Measurements from ENCODE around the gene PCDH7. TPM values are rescaled to one million over a fixed set of nuclear protein-coding genes. Genes with fewer than 3 reads are reported as not detected.

Gene PCDH7
- total RNA-seq, 2 donors from 2014 or later: not detected

- peaks cover 53% of the 10 kb centered on the region for H3K27me3 Mint-ChIP-seq (ENCODE audit: low read depth)
- peak overlapping the region; percentile 81 to 87 for H3K4me3 Mint-ChIP-seq
- no peak for ATAC-seq (replicated peaks in 1 of 2)
- H3K9me3 Mint-ChIP-seq: no peaks in the 10 kb centered on the region
- DNase-seq: peak in 1 of 2 donors; percentile 21
- H3K27ac Mint-ChIP-seq: peak overlapping the region; percentile 54
- peaks cover 0 to 6% of the 10 kb centered on the region in 2 donors for H3K36me3 Mint-ChIP-seq (ENCODE audit: insufficient read depth in 2 of 2)
- peaks cover 33% of the 10 kb centered on the region for H3K4me1 Mint-ChIP-seq (ENCODE audit: low read depth)
Observed at GRCh38 chr4:30721185-30722091, 1.3 kb downstream of the PCDH7 start.

GRCh38 chr4:30722092-30722358 is 1.9 kb downstream of the PCDH7 start:
- no peak for DNase-seq
- Mint-ChIP-seq H3K4me1 (ENCODE audit: low read depth) (peaks cover 29% of the 10 kb centered on the region), H3K27me3 (ENCODE audit: low read depth) (peaks cover 53% of the 10 kb centered on the region), H3K27ac (no peak overlapping the region), H3K9me3 (no peaks in the 10 kb centered on the region), H3K36me3 (ENCODE audit: insufficient read depth in 2 of 2) (peaks cover 0 to 6% of the 10 kb centered on the region in 2 donors), H3K4me3 (no peak overlapping the region)
- no peak for ATAC-seq (replicated peaks in 1 of 2)

- Mint-ChIP-seq H3K27me3 (ENCODE audit: low read depth) (peaks cover 48% of the 10 kb centered on the region), H3K9me3 (no peaks in the 10 kb centered on the region), H3K36me3 (ENCODE audit: insufficient read depth in 2 of 2) (peaks cover 0 to 3% of the 10 kb centered on the region in 2 donors), H3K4me1 (ENCODE audit: low read depth) (peaks cover 24% of the 10 kb centered on the region), H3K4me3 (no peak overlapping the region), H3K27ac (no peak overlapping the region)
- DNase-seq (no peak), ATAC-seq (replicated peaks in 1 of 2) (no peak)
Observed at GRCh38 chr4:30722359-30723200, 2.4 kb downstream of the PCDH7 start.

- no peaks in the 10 kb centered on the region for H3K9me3 Mint-ChIP-seq
- H3K36me3 Mint-ChIP-seq (ENCODE audit: insufficient read depth in 2 of 2): peaks cover 0 to 2% of the 10 kb centered on the region in 2 donors
- H3K4me1 Mint-ChIP-seq (ENCODE audit: low read depth): peaks cover 18% of the 10 kb centered on the region
- ATAC-seq (replicated peaks in 1 of 2): no peak
- peak overlapping the region; percentile 24 for H3K27ac Mint-ChIP-seq
- peaks cover 42% of the 10 kb centered on the region for H3K27me3 Mint-ChIP-seq (ENCODE audit: low read depth)
- no peak overlapping the region for H3K4me3 Mint-ChIP-seq
- DNase-seq: no peak
Observed at GRCh38 chr4:30723201-30723955, 3.2 kb downstream of the PCDH7 start.

- ATAC-seq (replicated peaks in 1 of 2) (no peak), DNase-seq (no peak)
- Mint-ChIP-seq H3K27ac (no peak overlapping the region), H3K36me3 (ENCODE audit: insufficient read depth in 2 of 2) (peaks cover 0 to 2% of the 10 kb centered on the region in 2 donors), H3K9me3 (no peaks in the 10 kb centered on the region), H3K4me1 (ENCODE audit: low read depth) (peaks cover 9% of the 10 kb centered on the region), H3K27me3 (ENCODE audit: low read depth) (peaks cover 33% of the 10 kb centered on the region), H3K4me3 (no peak overlapping the region)
Observed at GRCh38 chr4:30724247-30724646, 4.1 kb downstream of the PCDH7 start.

GRCh38 chr4:30725562-30725961 is 5.4 kb downstream of the PCDH7 start:
- peaks cover 3% of the 10 kb centered on the region for H3K4me1 Mint-ChIP-seq (ENCODE audit: low read depth)
- H3K9me3 Mint-ChIP-seq: no peaks in the 10 kb centered on the region
- no peak overlapping the region for H3K27ac Mint-ChIP-seq
- H3K36me3 Mint-ChIP-seq (ENCODE audit: insufficient read depth in 2 of 2): peaks cover 0 to 2% of the 10 kb centered on the region in 2 donors
- H3K4me3 Mint-ChIP-seq: no peak overlapping the region
- no peak for DNase-seq
- H3K27me3 Mint-ChIP-seq (ENCODE audit: low read depth): peaks cover 20% of the 10 kb centered on the region
- ATAC-seq (replicated peaks in 1 of 2): no peak

GRCh38 chr4:30726090-30726675 is 6.0 kb downstream of the PCDH7 start:
- Mint-ChIP-seq H3K4me3 (no peak overlapping the region), H3K9me3 (no peaks in the 10 kb centered on the region), H3K27ac (no peak overlapping the region), H3K4me1 (ENCODE audit: low read depth) (no peaks in the 10 kb centered on the region), H3K27me3 (ENCODE audit: low read depth) (peaks cover 15% of the 10 kb centered on the region), H3K36me3 (ENCODE audit: insufficient read depth in 2 of 2) (no peaks in the 10 kb centered on the region)
- DNase-seq (no peak), ATAC-seq (replicated peaks in 1 of 2) (no peak)

GRCh38 chr4:30727409-30727808 is 7.2 kb downstream of the PCDH7 start:
- Mint-ChIP-seq H3K4me1 (ENCODE audit: low read depth) (no peaks in the 10 kb centered on the region), H3K36me3 (ENCODE audit: insufficient read depth in 2 of 2) (no peaks in the 10 kb centered on the region), H3K27me3 (ENCODE audit: low read depth) (peaks cover 15% of the 10 kb centered on the region), H3K4me3 (no peak overlapping the region), H3K27ac (no peak overlapping the region), H3K9me3 (no peaks in the 10 kb centered on the region)
- DNase-seq: no peak
- ATAC-seq (replicated peaks in 1 of 2): no peak

GRCh38 chr4:30728311-30728710 is 8.1 kb downstream of the PCDH7 start:
- H3K27ac Mint-ChIP-seq: no peak overlapping the region
- no peak for DNase-seq
- H3K4me3 Mint-ChIP-seq: no peak overlapping the region
- no peak for ATAC-seq (replicated peaks in 1 of 2)
- peaks cover 11% of the 10 kb centered on the region for H3K27me3 Mint-ChIP-seq (ENCODE audit: low read depth)
- no peaks in the 10 kb centered on the region for H3K9me3 Mint-ChIP-seq
- H3K36me3 Mint-ChIP-seq (ENCODE audit: insufficient read depth in 2 of 2): no peaks in the 10 kb centered on the region
- H3K4me1 Mint-ChIP-seq (ENCODE audit: low read depth): no peaks in the 10 kb centered on the region

- no peak overlapping the region for H3K27ac Mint-ChIP-seq
- no peak for DNase-seq
- H3K4me1 Mint-ChIP-seq (ENCODE audit: low read depth): no peaks in the 10 kb centered on the region
- H3K9me3 Mint-ChIP-seq: peaks cover 0 to 3% of the 10 kb centered on the region in 2 donors
- no peaks in the 10 kb centered on the region for H3K36me3 Mint-ChIP-seq (ENCODE audit: insufficient read depth in 2 of 2)
- ATAC-seq (replicated peaks in 1 of 2): no peak
- H3K27me3 Mint-ChIP-seq (ENCODE audit: low read depth): no peaks in the 10 kb centered on the region
- no peak overlapping the region for H3K4me3 Mint-ChIP-seq
Observed at GRCh38 chr4:30743897-30744296, 23.7 kb downstream of the PCDH7 start.

- DNase-seq (no peak), ATAC-seq (replicated peaks in 1 of 2) (no peak)
- peaks cover 0 to 3% of the 10 kb centered on the region in 2 donors for H3K9me3 Mint-ChIP-seq
- H3K27ac Mint-ChIP-seq: no peak overlapping the region
- H3K4me3 Mint-ChIP-seq: no peak overlapping the region
- H3K36me3 Mint-ChIP-seq (ENCODE audit: insufficient read depth in 2 of 2): no peaks in the 10 kb centered on the region
- no peaks in the 10 kb centered on the region for H3K4me1 Mint-ChIP-seq (ENCODE audit: low read depth)
- no peaks in the 10 kb centered on the region for H3K27me3 Mint-ChIP-seq (ENCODE audit: low read depth)
Observed at GRCh38 chr4:30744386-30744785, 24.2 kb downstream of the PCDH7 start.

GRCh38 chr4:30744957-30745640 is 24.9 kb downstream of the PCDH7 start:
- Mint-ChIP-seq H3K9me3 (peaks cover 0 to 3% of the 10 kb centered on the region in 2 donors), H3K27me3 (ENCODE audit: low read depth) (no peaks in the 10 kb centered on the region), H3K36me3 (ENCODE audit: insufficient read depth in 2 of 2) (no peaks in the 10 kb centered on the region), H3K4me1 (ENCODE audit: low read depth) (no peaks in the 10 kb centered on the region), H3K27ac (no peak overlapping the region), H3K4me3 (no peak overlapping the region)
- no peak for ATAC-seq (replicated peaks in 1 of 2)
- no peak for DNase-seq

Measured in activated T-cell treated with anti-CD3 and anti-CD28 coated beads, Interleukin-2, amount 50 U/mL, for 72 hours (primary cell).